Keratinocyte (primary cell): ENCODE results near the gene RHBDD3. TPM values are rescaled to one million over a fixed set of nuclear protein-coding genes. Genes with fewer than 3 reads are reported as not detected.

Source experiments
- DNase-seq: peaks from one replicate; pipeline ENCODE4 v3.0.0-alpha.2; 2011; ENCODE audit warnings: low read depth, missing footprints, low spot score
- FAIRE-seq: peaks from 2 replicates; lab custom pipeline; 2011; peaks lifted over from hg19 to GRCh38; lab: Jason Lieb, UNC
- H2AFZ ChIP-seq: 2 replicates; pipeline ENCODE4 v1.6.0; 2012; ENCODE audit warnings: low read length, control low read depth, inconsistent platforms; ENCODE audit not compliant: control insufficient read depth
- H3K27ac ChIP-seq: 2 replicates; pipeline ENCODE4 v1.5.1; 2011; ENCODE audit warnings: low read length; ENCODE audit not compliant: control insufficient read depth, insufficient read depth
- H3K27me3 ChIP-seq: 3 replicates; pipeline ENCODE4 v1.6.0; 2011; ENCODE audit warnings: low read length; ENCODE audit not compliant: control insufficient read depth, insufficient read depth; ENCODE audit errors: extremely low read depth
- H3K36me3 ChIP-seq, 2 experiments: 2 replicates in 1 of 2; 3 replicates in 1 of 2; pipeline ENCODE4 v1.5.1; 2011; ENCODE audit warnings: low read length in 2 of 2, mild to moderate bottlenecking in 1 of 2; ENCODE audit not compliant: control insufficient read depth in 2 of 2, insufficient read depth in 2 of 2; ENCODE audit errors: extremely low read depth in 1 of 2
- H3K4me1 ChIP-seq: 3 replicates; pipeline ENCODE4 v1.5.1; 2011; ENCODE audit warnings: low read length; ENCODE audit not compliant: control insufficient read depth, insufficient read depth; ENCODE audit errors: extremely low read depth
- H3K4me2 ChIP-seq: 3 replicates; pipeline ENCODE4 v1.6.0; 2011; ENCODE audit warnings: low read depth, low read length; ENCODE audit not compliant: control insufficient read depth, insufficient read depth; ENCODE audit errors: extremely low read depth
- H3K4me3 ChIP-seq, 3 experiments: fragments of 200-600 bp in 1 of 3; sonication (generic) in 1 of 3; 2 replicates in 2 of 3; 3 replicates in 1 of 3; pipeline ENCODE4 v1.5.1; 2011 to 2016; ENCODE audit warnings: low read length in 3 of 3, mild to moderate bottlenecking in 3 of 3, control low read depth in 2 of 3, inconsistent platforms in 1 of 3, low read depth in 1 of 3, mixed read lengths in 1 of 3, mixed run types in 1 of 3, moderate library complexity in 1 of 3; ENCODE audit not compliant: control insufficient read depth in 2 of 3, insufficient read depth in 2 of 3; ENCODE audit errors: extremely low read depth in 1 of 3
- H3K79me2 ChIP-seq: 2 replicates; pipeline ENCODE4 v1.6.0; 2012; ENCODE audit warnings: low read length; ENCODE audit not compliant: control insufficient read depth, insufficient read depth
- H3K9ac ChIP-seq: 3 replicates; pipeline ENCODE4 v1.6.0; 2011; ENCODE audit warnings: low read length; ENCODE audit not compliant: control insufficient read depth, insufficient read depth; ENCODE audit errors: extremely low read depth
- H3K9me1 ChIP-seq: 3 replicates; pipeline ENCODE4 v1.6.0; 2011; ENCODE audit warnings: low read length; ENCODE audit not compliant: control insufficient read depth, insufficient read depth; ENCODE audit errors: extremely low read depth
- H3K9me3 ChIP-seq: 2 replicates; pipeline ENCODE4 v1.5.1; 2012; ENCODE audit warnings: low read depth, low read length; ENCODE audit not compliant: control insufficient read depth
- H4K20me1 ChIP-seq: 3 replicates; pipeline ENCODE4 v1.6.0; 2011; ENCODE audit warnings: low read length; ENCODE audit not compliant: control insufficient read depth, insufficient read depth; ENCODE audit errors: extremely low read depth
- CTCF ChIP-seq, 3 experiments: IDR thresholded peaks in 1 of 3; conservative IDR thresholded peaks in 1 of 3; optimal IDR thresholded peaks in 1 of 3; 2 replicates in 2 of 3; 3 replicates in 1 of 3; pipeline versions ENCODE3 to v1.5.1; 2011; ENCODE audit warnings: low read length in 3 of 3, mild to moderate bottlenecking in 3 of 3, moderate library complexity in 2 of 3, control low read depth in 1 of 3, inconsistent platforms in 1 of 3; ENCODE audit not compliant: insufficient read depth in 2 of 3; ENCODE audit errors: extremely low read depth in 1 of 3
- EZH2 ChIP-seq: IDR thresholded peaks from one replicate; pipeline ENCODE4 v1.6.1; 2012; ENCODE audit warnings: inconsistent platforms, mild to moderate bottlenecking, low read length, moderate library complexity
- dilution Hi-C: fragments of 300-500 bp; cut with MboI; formaldehyde crosslinking; loops from one replicate; pipeline ENCODE4 v1.7.0; 2020; ENCODE audit warnings: low sequenced_read_pairs; ENCODE audit not compliant: extremely low pct_ligation_motif_present
- polyA plus RNA-seq, 5 experiments: library from polyadenylated mRNA; depleted of rRNA in 3 of 5; stranded (reverse) in 3 of 5; stranded (forward) in 1 of 5; unstranded in 1 of 5; fragments of >200 nt; gene quantifications; 1 replicate in 1 of 5; 2 replicates in 3 of 5; 3 replicates in 1 of 5; pipeline versions ENCODE4 v1.2.1 to v1.2.3, GENCODE V29; 2011 to 2012; ENCODE audit warnings: missing spikeins in 2 of 5, low read depth in 1 of 5, low replicate concordance in 1 of 5

Gene RHBDD3
- polyA plus RNA-seq, 1 donor (not counting 4 experiments of a cell fraction or from before 2014, with no cell fraction given): 10.3 TPM

- H3K4me1 ChIP-seq: peaks cover 49% of the 10 kb centered on the region
- FAIRE-seq: peak; percentile 59
Observed at GRCh38 chr22:29310863-29311339, 43.1 kb upstream of the RHBDD3 start.

GRCh38 chr22:29310065-29310862 lies 42.5 kb upstream of the RHBDD3 start:
- H3K9me1 ChIP-seq: no peaks in the 10 kb centered on the region
- peaks cover 24% of the 10 kb centered on the region for H3K79me2 ChIP-seq
- H3K27ac ChIP-seq: peak overlapping the region; percentile 76
- peak overlapping the region; percentile 62 for H3K9ac ChIP-seq
- TF ChIP-seq CTCF (optimal IDR thresholded peaks at IDR 0.05 in 1 of 3, IDR thresholded peaks at IDR 0.05 in 1 of 3, conservative IDR thresholded peaks at IDR 0.05 in 1 of 3; ENCODE audit: extremely low read depth in 1 of 3, insufficient read depth in 2 of 3, low read length in 3 of 3) (no peak), EZH2 (no peak)
- H2AFZ ChIP-seq: no peak overlapping the region
- no peak for FAIRE-seq
- H3K9me3 ChIP-seq: no peaks in the 10 kb centered on the region
- peak overlapping the region; percentile 54 for H3K4me2 ChIP-seq
- peaks cover 23% of the 10 kb centered on the region for H3K27me3 ChIP-seq
- peaks cover 50% of the 10 kb centered on the region for H3K4me1 ChIP-seq
- H3K4me3 ChIP-seq: no peak overlapping the region
- dilution Hi-C loops: no loop called here
- H3K36me3 ChIP-seq: peaks cover 5 to 20% of the 10 kb centered on the region in 2 experiments
- H4K20me1 ChIP-seq: peaks cover 7% of the 10 kb centered on the region
- no peak for DNase-seq

More at GRCh38 chr22:29310863-29311339, 43.1 kb upstream of the RHBDD3 start:
- peak; percentile 69 for DNase-seq
- Histone ChIP-seq H3K4me2 (peak overlapping the region; percentile 54), H2AFZ (no peak overlapping the region), H3K4me3 (no peak overlapping the region), H3K27me3 (peaks cover 28% of the 10 kb centered on the region), H3K9ac (peak overlapping the region; percentile 62), H3K79me2 (peaks cover 24% of the 10 kb centered on the region), H3K9me1 (no peaks in the 10 kb centered on the region), H3K36me3 (peaks cover 5 to 20% of the 10 kb centered on the region in 2 experiments), H3K9me3 (no peaks in the 10 kb centered on the region), H3K27ac (peak overlapping the region; percentile 76), H4K20me1 (peaks cover 7% of the 10 kb centered on the region)
- TF ChIP-seq CTCF (optimal IDR thresholded peaks at IDR 0.05 in 1 of 3, IDR thresholded peaks at IDR 0.05 in 1 of 3, conservative IDR thresholded peaks at IDR 0.05 in 1 of 3; ENCODE audit: extremely low read depth in 1 of 3, insufficient read depth in 2 of 3, low read length in 3 of 3): no peak
- TF ChIP-seq EZH2: no peak
- dilution Hi-C loops: no loop called here
